GM19328 (cell line): Measurements from ENCODE around the gene RICTOR.
"Not testable (repeated sequence)": the region's sequence is repeated elsewhere in the genome, so short reads cannot be mapped to it uniquely, and the experiment has no call there.

Experiments used
- ATAC-seq: cut with Tn5 transposase; IDR thresholded peaks from one replicate; pipeline ENCODE4 v1.9.1; 2021; ENCODE audit warnings: mild to moderate bottlenecking, moderate library complexity; ENCODE audit not compliant: unreplicated experiment

The RICTOR gene

DNA sequence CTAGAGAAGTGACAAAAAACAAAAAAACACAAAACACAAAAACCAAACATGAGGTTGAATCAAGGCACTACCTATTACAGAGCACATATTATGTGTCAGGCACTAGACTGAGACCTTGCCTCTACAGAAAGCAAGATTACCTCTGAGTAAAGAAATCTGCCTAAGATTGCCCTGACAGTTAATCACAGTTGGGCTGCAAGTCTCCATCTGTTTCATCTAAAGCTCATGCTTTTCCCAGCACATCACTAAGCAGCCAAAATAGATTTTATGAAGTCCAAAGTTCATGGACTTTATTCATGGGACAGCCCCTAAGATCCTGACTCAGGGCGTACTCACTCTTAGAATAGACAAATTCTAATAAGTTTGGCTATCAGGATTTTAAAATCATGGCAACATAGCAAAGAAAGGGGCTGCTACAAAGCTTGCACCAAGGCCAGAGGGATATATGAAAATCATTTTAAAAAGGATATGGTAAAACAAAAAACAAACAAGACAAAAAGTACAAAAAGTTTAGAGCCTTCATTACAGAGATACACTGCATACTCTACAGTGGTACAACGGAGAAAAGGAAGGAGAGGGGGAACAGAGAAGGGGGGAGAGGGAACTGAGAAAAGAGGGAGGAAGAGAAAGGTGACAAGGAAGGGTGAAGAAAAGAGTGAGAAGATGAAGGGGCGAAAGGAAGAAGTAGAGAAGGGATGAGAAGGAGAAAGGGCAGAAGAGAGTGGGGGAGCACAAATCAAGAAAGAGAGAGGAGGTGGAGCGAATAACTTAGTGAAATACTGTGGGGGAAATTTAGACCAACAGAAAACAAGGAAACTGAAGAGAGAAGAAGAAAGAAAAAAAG is 58.2 kb downstream of the RICTOR start:
- ATAC-seq, result no peak

DNA sequence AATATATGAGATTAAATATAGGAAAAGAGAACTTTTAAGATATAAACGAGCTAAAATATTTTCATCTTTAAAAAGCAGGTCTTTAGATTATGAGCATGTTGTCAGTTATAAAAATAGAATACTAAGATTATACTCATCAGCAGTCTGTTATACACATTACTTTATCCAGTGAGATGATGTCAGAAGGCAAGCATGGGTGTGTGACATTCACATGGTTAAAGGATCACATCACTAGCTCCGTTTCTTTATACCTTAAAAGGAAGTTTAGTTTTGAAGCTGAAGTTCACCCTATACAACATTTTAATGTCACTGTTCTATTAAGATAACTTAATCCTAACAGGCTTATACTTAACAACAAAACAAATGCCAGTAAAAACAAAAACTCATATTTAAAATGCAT is 59.6 kb downstream of the RICTOR start:
- ATAC-seq, result no peak

DNA sequence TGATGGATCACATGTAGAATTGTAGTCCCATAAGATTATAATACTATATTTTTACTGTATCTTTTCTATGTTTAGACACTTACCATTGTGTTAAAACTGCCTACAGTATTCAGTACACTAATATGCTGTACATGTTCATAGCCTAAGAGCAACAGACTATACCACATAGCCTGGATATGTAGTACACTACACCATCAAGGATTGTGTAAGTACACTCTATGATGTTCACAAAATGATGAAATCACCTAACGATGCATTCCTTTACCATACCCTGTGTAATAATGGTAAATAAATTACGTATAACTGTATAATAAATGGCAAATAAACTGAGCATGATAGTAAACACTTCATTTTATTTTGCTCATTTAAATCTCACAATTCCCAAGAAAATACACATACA is 60.3 kb downstream of the RICTOR start:
- no peak for ATAC-seq

- not testable (repeated sequence) for ATAC-seq
Measured at GRCh38 chr5:39010958-39011357, 63.2 kb downstream of the RICTOR start.

GRCh38 chr5:39009981-39010380 is 64.2 kb downstream of the RICTOR start:
- ATAC-seq, result no peak

DNA sequence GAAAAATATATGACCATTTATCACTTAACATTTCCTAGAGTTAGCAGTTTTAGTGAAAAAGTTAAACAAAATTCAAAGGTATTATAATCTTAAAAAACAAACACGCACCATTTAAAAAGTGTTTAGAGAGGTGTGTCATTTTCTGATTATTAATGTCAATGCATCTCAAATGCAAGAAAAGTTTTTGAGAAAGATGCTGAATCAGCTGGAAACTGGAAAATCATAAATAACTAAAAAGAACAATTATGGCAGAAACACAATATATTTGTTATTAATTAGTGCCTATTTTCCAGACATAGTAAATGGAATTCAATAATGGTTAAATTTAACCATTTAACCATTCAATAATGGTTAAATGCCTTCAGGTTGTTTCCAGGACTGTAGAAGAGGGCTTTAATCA is 64.9 kb downstream of the RICTOR start:
- ATAC-seq, result no peak

- no peak for ATAC-seq
Measured at GRCh38 chr5:39006650-39007049, 67.5 kb downstream of the RICTOR start.

- no peak for ATAC-seq
Measured at GRCh38 chr5:39005566-39006232, 68.5 kb downstream of the RICTOR start.

DNA sequence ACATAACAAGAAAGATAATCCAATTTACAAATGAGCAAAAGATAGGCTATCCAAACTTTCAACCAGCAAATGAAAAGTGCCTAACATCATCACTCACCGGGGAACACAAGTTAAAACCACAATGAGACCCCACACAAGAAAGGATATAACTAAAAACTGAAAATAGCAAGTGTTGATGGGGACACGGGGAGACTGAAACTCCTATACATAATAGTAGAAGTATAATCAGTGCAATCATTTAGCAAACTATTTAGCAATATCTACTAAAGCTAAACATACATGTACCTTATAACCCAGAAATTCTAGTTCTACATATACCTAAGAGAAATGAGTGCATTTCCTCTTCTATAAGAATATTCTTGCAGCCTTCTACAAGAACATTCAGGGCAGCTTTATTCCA is 72.5 kb downstream of the RICTOR start:
- ATAC-seq, result no peak

DNA sequence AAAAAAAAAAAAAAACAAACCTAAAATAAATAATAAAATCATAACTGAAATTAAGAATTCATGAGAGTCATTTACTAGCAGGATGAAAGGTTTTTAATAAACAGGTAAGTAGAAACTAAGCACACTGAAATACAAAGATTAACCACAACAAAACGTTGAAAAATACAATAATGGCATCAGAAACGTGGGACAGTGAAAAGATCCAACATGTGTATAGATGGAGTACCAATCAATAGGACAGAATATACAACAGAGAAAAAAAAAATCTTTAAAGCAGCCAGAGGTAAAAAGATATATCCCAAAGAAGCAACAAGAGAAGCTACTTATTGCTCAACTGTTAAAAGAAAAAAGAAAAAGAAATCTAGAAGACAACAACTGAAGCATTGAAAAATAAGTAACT is 75.2 kb downstream of the RICTOR start:
- ATAC-seq, result no peak

DNA sequence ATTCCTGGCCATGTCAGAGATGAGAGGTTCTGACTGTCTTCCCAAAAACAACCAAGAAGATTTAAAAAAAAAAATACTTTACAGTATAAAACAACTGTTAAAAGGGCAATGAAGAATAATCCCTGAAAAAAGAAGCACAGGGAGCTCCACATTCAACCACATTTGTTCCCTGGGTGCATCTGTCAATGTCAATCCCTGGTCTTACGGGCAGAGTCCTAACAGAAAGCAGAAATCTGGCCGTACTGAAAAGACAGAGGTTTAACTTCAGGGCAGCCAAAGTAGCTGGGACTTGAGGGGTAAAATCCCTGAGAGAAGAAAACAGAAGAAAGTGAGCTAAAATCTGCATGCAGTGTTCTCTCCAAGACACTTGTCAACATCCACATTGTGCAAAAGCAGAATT is 76.6 kb downstream of the RICTOR start:
- ATAC-seq, result no peak

- no peak for ATAC-seq
Measured at GRCh38 chr5:38996123-38996522, 78.1 kb downstream of the RICTOR start.

DNA sequence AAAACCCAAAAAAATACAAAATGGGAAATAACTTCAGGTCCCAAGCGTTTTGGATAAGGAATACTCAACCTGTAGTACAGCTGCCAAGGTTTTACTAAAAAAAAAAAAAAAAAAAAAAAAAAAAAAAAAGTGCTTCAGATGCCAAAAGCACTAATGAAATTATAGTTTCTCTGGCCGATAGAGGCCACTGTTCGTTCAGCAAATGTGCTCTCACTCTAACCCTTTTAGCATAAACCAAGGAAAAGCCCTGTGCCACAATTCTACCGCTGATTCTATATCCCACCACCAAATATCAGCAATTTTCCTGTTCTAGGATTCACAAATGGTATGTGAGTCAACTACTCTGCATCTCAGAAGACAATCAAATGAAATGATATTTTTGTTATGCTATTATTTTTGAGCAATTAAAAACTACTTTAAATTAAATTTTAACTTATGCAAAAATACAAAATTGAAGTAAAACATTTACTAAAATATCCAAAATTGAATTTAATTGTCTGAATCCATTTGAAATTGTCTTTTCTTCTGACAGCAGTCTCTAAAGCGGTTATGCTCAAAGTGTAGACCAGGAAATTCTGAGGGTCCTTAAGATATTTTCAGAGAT is 79.8 kb downstream of the RICTOR start:
- ATAC-seq, result peak; percentile 84

DNA sequence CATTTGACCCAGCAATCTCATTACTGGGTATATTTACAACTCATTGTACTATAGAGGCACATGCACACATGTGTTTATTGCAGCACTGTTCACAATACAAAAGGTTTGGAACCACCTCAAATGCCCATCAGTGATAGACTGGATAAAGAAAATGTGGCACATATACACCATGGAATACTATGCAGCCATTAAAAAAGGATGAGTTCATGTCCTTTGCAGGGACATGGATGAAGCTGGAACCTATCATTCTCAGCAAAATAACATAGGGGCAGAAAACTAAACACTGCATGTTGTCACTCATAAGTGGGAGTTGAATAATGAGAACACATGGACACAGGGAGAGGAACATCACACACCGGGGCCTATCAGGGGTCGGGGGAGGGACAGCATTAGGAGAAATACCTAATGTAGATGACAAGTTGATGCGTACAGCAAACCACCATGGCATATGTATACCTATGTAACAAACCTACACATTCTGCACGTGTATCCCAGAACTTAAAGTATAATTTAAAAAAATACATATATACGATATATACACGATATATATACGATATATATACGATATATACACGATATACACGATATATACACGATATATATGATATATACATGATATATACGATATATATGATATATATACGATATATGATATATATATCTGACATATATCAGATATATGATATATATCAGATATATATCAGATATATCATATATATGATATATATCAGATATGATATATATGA is 84.1 kb downstream of the RICTOR start:
- not testable (repeated sequence) for ATAC-seq

- no peak for ATAC-seq
Measured at GRCh38 chr5:38985909-38986452, 88.2 kb downstream of the RICTOR start.

DNA sequence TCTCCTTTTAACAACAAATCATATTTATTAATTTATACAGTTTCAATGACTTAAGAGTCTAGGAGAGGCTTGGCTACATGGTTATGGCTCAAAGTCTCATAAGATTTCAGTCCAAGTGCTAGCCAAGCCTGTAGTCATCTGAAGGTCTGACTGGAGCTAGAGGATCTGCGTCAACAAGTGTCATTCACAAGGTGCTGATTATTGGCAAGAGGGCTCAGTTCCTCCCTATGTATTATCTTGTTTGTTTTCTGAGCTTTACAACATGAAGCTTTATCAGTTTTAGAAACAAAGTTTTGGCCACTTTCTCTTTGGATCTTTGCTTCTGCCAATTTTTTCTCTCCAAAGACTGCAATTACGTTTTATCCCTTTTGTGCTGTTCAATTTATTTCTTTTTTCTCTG is 94.7 kb downstream of the RICTOR start:
- ATAC-seq, result no peak

DNA sequence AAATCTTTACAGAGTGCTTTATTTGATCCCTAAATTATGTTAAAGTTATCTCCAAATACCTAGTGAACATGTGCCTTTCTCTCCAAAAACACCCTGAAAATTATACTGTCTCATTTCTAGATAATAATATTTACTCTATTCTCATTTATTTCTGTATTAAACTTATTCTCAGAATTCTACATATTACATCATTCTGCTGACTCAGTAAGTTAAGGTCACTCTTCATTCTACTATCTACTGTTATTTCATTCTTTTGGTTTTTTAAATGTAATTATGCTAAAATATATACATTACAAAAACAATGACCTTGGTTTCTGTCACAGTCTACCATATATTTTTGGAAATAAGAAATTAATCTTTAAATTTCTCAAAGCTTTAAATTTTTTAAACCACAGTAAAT is 96.2 kb downstream of the RICTOR start:
- no peak for ATAC-seq

- no peak for ATAC-seq
Measured at GRCh38 chr5:38968665-38969064, 105.5 kb downstream of the RICTOR start.

DNA sequence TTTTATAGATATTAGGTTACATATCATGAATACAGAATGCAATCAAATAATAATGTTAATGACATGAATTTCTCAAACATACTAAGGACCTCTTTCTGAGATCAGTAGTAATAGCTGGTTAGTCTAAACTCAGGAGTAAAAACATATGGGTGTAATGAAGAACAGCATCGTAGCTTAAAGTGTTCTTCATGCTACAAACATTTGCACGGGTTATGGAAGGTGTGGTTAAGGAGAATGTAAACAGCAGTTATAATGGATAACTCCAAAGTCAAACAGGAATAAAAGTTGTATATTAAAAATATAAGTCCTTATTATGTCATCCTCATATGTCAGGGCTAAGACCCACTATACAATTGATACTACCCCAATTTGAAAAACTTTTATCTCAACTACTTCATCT is 112.5 kb downstream of the RICTOR start:
- no peak for ATAC-seq

DNA sequence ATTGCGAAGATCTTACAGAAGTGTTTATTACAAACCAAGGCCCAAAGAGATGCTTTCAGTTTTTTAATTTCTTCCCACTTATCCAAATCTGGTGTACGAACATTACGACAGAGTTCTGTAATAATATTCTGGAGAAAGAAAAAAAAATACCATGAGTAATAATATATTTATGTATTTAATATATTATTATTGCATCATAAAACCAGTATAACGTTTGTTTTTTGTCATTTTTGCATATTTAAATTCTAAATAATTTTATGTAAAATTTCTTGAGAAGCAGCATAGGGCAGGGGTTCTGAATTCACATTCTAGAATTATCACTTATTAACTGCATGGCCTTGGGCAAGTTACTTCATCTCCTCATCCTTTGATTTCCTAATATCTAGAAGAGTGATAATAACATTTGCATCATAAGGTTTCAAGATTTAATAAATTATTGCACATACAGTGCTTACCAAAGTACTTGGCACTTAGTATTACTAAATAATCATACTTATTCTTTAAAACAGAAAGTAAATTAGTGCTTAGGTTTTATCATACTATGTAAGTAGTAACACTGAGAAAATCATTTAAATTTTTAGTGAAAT is 120.7 kb downstream of the RICTOR start:
- no peak for ATAC-seq

GRCh38 chr5:38948501-38948900 is 125.7 kb downstream of the RICTOR start:
- ATAC-seq, result no peak
